ENCODE data around the gene HOMER2.

DNA sequence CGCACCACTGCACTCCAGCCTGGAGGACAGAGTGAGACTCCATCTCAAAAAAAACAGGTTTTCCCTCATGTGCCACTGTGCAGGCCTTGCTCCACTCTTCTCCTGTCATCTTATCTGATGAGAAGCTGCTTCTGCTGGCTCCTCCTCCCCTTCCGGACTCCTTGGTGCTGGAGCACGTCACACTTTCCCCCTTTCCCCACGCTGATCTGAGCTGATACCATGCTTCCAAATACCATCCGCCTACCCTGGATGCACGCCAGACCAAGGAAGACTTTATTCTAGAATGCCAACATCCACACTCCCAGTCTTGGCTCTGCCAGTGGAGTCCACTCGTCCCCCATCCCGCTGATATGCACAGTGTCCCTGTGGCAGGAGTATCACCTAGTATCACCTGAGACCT lies 31.3 kb downstream of the HOMER2 start:
- TF ChIP-seq, protein P1, sequence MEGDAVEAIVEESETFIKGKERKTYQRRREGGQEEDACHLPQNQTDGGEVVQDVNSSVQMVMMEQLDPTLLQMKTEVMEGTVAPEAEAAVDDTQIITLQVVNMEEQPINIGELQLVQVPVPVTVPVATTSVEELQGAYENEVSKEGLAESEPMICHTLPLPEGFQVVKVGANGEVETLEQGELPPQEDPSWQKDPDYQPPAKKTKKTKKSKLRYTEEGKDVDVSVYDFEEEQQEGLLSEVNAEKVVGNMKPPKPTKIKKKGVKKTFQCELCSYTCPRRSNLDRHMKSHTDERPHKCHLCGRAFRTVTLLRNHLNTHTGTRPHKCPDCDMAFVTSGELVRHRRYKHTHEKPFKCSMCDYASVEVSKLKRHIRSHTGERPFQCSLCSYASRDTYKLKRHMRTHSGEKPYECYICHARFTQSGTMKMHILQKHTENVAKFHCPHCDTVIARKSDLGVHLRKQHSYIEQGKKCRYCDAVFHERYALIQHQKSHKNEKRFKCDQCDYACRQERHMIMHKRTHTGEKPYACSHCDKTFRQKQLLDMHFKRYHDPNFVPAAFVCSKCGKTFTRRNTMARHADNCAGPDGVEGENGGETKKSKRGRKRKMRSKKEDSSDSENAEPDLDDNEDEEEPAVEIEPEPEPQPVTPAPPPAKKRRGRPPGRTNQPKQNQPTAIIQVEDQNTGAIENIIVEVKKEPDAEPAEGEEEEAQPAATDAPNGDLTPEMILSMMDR (IDR thresholded peaks at IDR 0.05), result no peak
- no peak for TF ChIP-seq POLR2A (IDR thresholded peaks at IDR 0.05)
